ENCODE results near the gene CTNNA2. TPM values are rescaled to one million over a fixed set of nuclear protein-coding genes. Genes with fewer than 3 reads are reported as not detected.

The CTNNA2 gene
- total RNA-seq, 1 experiment from 2014 or later = not detected

DNA sequence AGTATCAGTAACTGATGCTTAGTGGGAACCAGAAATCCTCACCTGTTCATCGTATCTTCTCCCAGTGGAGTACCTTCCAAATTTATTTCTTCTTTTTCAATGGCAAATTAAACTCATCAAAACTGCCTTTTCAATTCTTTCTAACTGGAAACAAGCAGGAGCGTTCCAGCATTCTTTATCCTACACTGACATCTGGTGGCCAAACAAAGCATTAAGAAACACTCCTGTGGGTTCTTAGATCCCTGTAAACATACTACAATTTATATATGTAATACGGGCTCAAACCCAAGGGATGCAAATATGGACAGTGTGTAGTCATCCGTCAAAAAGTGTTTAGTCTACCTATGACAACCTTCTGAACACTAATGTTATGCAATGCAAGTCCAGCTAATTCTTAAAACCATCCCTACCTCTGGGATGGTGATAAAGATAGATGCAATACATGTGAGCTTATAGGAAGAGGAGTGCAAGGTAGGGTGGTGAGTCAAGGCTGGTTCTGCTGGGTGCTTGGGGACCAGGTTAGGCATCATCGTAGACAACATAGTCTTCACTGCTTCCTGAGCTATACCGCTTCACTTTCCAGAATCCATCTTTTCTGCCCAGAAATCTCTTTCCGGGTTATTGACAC, 375.0 kb downstream of the CTNNA2 start:
- Histone ChIP-seq H3K9me3 (ENCODE audit: insufficient read depth, low read depth) (no peaks in the 10 kb centered on the region), H2AFZ (no peak overlapping the region), H3K79me2 (ENCODE audit: low read depth) (no peaks in the 10 kb centered on the region), H3K36me3 (ENCODE audit: low read depth) (no peaks in the 10 kb centered on the region), H3K4me1 (replicated peaks; ENCODE audit: insufficient read depth) (no peaks in the 10 kb centered on the region), H3K4me3 (no peak overlapping the region), H3K9me2 (ENCODE audit: insufficient read depth) (no peaks in the 10 kb centered on the region), H4K20me1 (ENCODE audit: insufficient read depth) (no peaks in the 10 kb centered on the region), H3K27ac (no peak overlapping the region), H3K27me3 (ENCODE audit: insufficient read depth, low read depth) (no peaks in the 10 kb centered on the region; the same call in 1 of the 2 replicates), H3K4me2 (no peak overlapping the region), H3F3A (ENCODE audit: insufficient read depth, low read depth) (no peaks in the 10 kb centered on the region)
- no peak for TF ChIP-seq EZH2 (IDR thresholded peaks at IDR 0.05; ENCODE audit: low read depth)
- TF ChIP-seq, protein P1, sequence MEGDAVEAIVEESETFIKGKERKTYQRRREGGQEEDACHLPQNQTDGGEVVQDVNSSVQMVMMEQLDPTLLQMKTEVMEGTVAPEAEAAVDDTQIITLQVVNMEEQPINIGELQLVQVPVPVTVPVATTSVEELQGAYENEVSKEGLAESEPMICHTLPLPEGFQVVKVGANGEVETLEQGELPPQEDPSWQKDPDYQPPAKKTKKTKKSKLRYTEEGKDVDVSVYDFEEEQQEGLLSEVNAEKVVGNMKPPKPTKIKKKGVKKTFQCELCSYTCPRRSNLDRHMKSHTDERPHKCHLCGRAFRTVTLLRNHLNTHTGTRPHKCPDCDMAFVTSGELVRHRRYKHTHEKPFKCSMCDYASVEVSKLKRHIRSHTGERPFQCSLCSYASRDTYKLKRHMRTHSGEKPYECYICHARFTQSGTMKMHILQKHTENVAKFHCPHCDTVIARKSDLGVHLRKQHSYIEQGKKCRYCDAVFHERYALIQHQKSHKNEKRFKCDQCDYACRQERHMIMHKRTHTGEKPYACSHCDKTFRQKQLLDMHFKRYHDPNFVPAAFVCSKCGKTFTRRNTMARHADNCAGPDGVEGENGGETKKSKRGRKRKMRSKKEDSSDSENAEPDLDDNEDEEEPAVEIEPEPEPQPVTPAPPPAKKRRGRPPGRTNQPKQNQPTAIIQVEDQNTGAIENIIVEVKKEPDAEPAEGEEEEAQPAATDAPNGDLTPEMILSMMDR (conservative IDR thresholded peaks at IDR 0.05) = peak; percentile 84
- peak; percentile 7 to 47 for DNase-seq
- CTCF ChIA-PET = no interaction called here
- intact Hi-C loops (cut with micrococcal nuclease; ENCODE audit: unreplicated experiment) = no loop called here
- no TSS peak for BruUV-seq (replicated peaks)
- POLR2A ChIA-PET (ENCODE audit: unreplicated experiment) = no interaction called here

DNA sequence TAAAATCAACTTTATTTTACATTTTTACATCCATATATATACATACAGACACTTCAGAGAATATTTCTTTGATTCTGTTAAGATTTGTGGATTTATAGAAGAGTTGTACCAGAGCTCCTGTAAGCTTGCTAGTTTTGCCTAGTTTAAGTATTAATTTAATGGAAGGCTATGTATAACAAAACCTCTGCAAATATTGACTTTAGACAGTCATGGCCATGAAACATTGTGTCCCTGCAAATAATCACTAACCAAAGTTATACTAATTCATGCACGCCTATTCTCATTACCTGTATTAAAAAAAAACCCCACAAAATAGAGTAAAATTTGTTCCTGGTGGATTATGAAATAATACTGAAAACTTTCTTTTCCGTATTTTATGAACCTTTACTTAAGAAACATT, 379.3 kb downstream of the CTNNA2 start:
- Histone ChIP-seq H4K20me1 (ENCODE audit: insufficient read depth) (no peaks in the 10 kb centered on the region), H3F3A (ENCODE audit: insufficient read depth, low read depth) (no peaks in the 10 kb centered on the region), H3K27me3 (ENCODE audit: insufficient read depth, low read depth) (no peaks in the 10 kb centered on the region), H3K4me1 (replicated peaks; ENCODE audit: insufficient read depth) (no peaks in the 10 kb centered on the region), H3K27ac (no peak overlapping the region), H3K9me3 (ENCODE audit: insufficient read depth, low read depth) (no peaks in the 10 kb centered on the region), H3K4me2 (no peak overlapping the region), H3K4me3 (no peak overlapping the region), H3K79me2 (ENCODE audit: low read depth) (no peaks in the 10 kb centered on the region), H3K36me3 (ENCODE audit: low read depth) (no peaks in the 10 kb centered on the region), H3K9me2 (ENCODE audit: insufficient read depth) (no peaks in the 10 kb centered on the region), H2AFZ (no peak overlapping the region)
- no peak for DNase-seq
- CTCF ChIA-PET = no interaction called here
- TF ChIP-seq EZH2 (IDR thresholded peaks at IDR 0.05; ENCODE audit: low read depth) = no peak
- TF ChIP-seq, protein P1 (conservative IDR thresholded peaks at IDR 0.05) = no peak
- no TSS peak for BruUV-seq (replicated peaks)
- intact Hi-C loops (cut with micrococcal nuclease; ENCODE audit: unreplicated experiment) = no loop called here
- POLR2A ChIA-PET (ENCODE audit: unreplicated experiment) = no interaction called here

DNA sequence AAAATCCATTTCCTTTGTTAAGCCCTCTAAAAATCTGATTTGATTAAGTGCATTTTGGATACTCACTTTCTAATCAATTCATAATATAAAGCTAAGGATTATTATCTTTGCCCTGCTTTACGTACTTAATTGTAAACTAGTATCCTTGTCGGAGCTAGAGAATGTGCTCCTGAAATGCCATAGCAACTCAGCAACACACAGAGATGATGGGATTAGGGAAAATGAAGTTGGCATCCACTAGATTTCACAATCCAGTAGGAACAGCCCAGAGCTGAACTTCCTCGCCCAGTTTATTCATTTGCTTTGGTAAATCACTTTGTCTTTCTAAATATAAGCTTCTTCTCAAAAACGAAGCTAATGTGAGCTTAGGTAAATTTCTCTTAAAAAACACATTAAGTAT, 386.3 kb downstream of the CTNNA2 start:
- Histone ChIP-seq H3K4me2 (no peak overlapping the region), H3K79me2 (ENCODE audit: low read depth) (no peaks in the 10 kb centered on the region), H3K9me2 (ENCODE audit: insufficient read depth) (no peaks in the 10 kb centered on the region), H3K9me3 (ENCODE audit: insufficient read depth, low read depth) (no peaks in the 10 kb centered on the region), H2AFZ (no peak overlapping the region), H3K4me3 (no peak overlapping the region), H3K27ac (no peak overlapping the region), H3F3A (ENCODE audit: insufficient read depth, low read depth) (no peaks in the 10 kb centered on the region), H3K36me3 (ENCODE audit: low read depth) (no peaks in the 10 kb centered on the region), H4K20me1 (ENCODE audit: insufficient read depth) (no peaks in the 10 kb centered on the region), H3K4me1 (replicated peaks; ENCODE audit: insufficient read depth) (no peaks in the 10 kb centered on the region), H3K27me3 (ENCODE audit: insufficient read depth, low read depth) (0 out of 2 replicates have a peak, but pooled peaks cover 13% of the 10 kb centered on the region)
- no peak for DNase-seq
- POLR2A ChIA-PET (ENCODE audit: unreplicated experiment) = no interaction called here
- CTCF ChIA-PET = no interaction called here
- no peak for TF ChIP-seq EZH2 (IDR thresholded peaks at IDR 0.05; ENCODE audit: low read depth)
- TF ChIP-seq, protein P1 (conservative IDR thresholded peaks at IDR 0.05) = no peak
- intact Hi-C loops (cut with micrococcal nuclease; ENCODE audit: unreplicated experiment) = no loop called here
- no TSS peak for BruUV-seq (replicated peaks)

Data from PC-9 (cell line).